Head of caudate nucleus (tissue), 42 donors: ENCODE results near the gene FAM161A.
"Not testable (repeated sequence)": the region's sequence is repeated elsewhere in the genome, so short reads cannot be mapped to it uniquely, and the experiment has no call there.

Source experiments
- DNase-seq, 42 donors: peaks; one replicate each; pipeline versions ENCODE4 v3.0.0 to v3.0.0-alpha.2; 2020 to 2021; ENCODE audit warnings: mixed read lengths in 7 of 42
- intact Hi-C: fragments of 100-400 bp; cut with DNase I; formaldehyde crosslinking; loops from one replicate; pipeline ENCODE4 v1.15.0; 2022

FAM161A gene

GRCh38 chr2:61853847-61854563, at the start of gene FAM161A:
FAM161A (minus strand) TSS chr2:61854060; CDS start chr2:61854041, 19 bp downstream.
- peak; percentile 84 to 96 (median 92) for DNase-seq
- intact Hi-C loops: loop anchor here (2.0 kb wide), 1 partner anchor 33 kb away; no protein-coding TSS in a partner anchor

GRCh38 chr2:61900281-61900680, 46.4 kb upstream of the FAM161A start:
- DNase-seq: no peak
- intact Hi-C loops: no loop called here

GRCh38 chr2:61898810-61899209, 45.0 kb upstream of the FAM161A start:
- intact Hi-C loops: no loop called here
- DNase-seq: peak in 14 of 42 donors; percentile 12 to 53 (median 32)

GRCh38 chr2:61888267-61889055, 34.6 kb upstream of the FAM161A start, which contains the start of gene CCT4:
CCT4 (minus strand) TSS chr2:61888656; CDS start chr2:61888507, 149 bp downstream.
- peak; percentile 73 to 97 (median 91) for DNase-seq
- intact Hi-C loops: loop anchor here (10.0 kb wide), 1 partner anchor 354 kb away; the partner anchor contains the start of gene XPO1

- DNase-seq: peak in 21 of 42 donors; percentile 9 to 48 (median 27)
- intact Hi-C loops: loop anchor here (2.0 to 10.0 kb wide), 2 partner anchors 33 to 353 kb away; partner anchors contain the start of genes FAM161A and XPO1
Measured at GRCh38 chr2:61887717-61888266, 33.9 kb upstream of the FAM161A start.

GRCh38 chr2:61885896-61886603, 32.2 kb upstream of the FAM161A start:
- intact Hi-C loops: loop anchor here (2.0 to 10.0 kb wide), 2 partner anchors 31 to 351 kb away; partner anchors contain the start of genes FAM161A and XPO1

GRCh38 chr2:61882850-61883249, 29.0 kb upstream of the FAM161A start:
- no peak for DNase-seq
- intact Hi-C loops: loop anchor here (10.0 kb wide), 1 partner anchor 348 kb away; the partner anchor contains the start of gene XPO1

More at GRCh38 chr2:61885896-61886603, 32.2 kb upstream of the FAM161A start:
- no peak for DNase-seq

- intact Hi-C loops, DNase-seq: not testable (repeated sequence)
Measured at GRCh38 chr2:61879351-61879750, 25.5 kb upstream of the FAM161A start.

GRCh38 chr2:61878761-61879160, 24.9 kb upstream of the FAM161A start:
- intact Hi-C loops: no loop called here
- DNase-seq: no peak

- DNase-seq: no peak
- intact Hi-C loops: no loop called here
Measured at GRCh38 chr2:61877571-61878245, 23.8 kb upstream of the FAM161A start.

GRCh38 chr2:61876400-61876799, 22.5 kb upstream of the FAM161A start:
- no peak for DNase-seq
- intact Hi-C loops: no loop called here

- DNase-seq, intact Hi-C loops: not testable (repeated sequence)
Measured at GRCh38 chr2:61866482-61867089, 12.7 kb upstream of the FAM161A start.

- DNase-seq: peak in 1 of 42 donors; percentile 7
- intact Hi-C loops: no loop called here
Measured at GRCh38 chr2:61862085-61862484, 8.2 kb upstream of the FAM161A start.

GRCh38 chr2:61857224-61857623, 3.4 kb upstream of the FAM161A start:
- intact Hi-C loops: no loop called here
- peak in 1 of 42 donors; percentile 3 for DNase-seq

GRCh38 chr2:61855318-61855613, 1.4 kb upstream of the FAM161A start:
- intact Hi-C loops: loop anchor here (2.0 kb wide), 1 partner anchor 32 kb away; no protein-coding TSS in a partner anchor
- peak in 28 of 42 donors; percentile 2 to 56 (median 30) for DNase-seq

- intact Hi-C loops: loop anchor here (2.0 kb wide), 1 partner anchor 32 kb away; no protein-coding TSS in a partner anchor
- peak in 41 of 42 donors; percentile 45 to 99 (median 94) for DNase-seq
Measured at GRCh38 chr2:61854564-61855317, 881 bp upstream of the FAM161A start.
